ENCODE results near the gene CACNB2.

- TF ChIP-seq ZBTB8A (CRISPR knock-in tag; IDR thresholded peaks at IDR 0.05; ENCODE audit: borderline replicate concordance, low read depth) (no peak), GLI4 (CRISPR knock-in tag; IDR thresholded peaks at IDR 0.05; ENCODE audit: borderline replicate concordance) (no peak), NPAS2 (CRISPR knock-in tag; IDR thresholded peaks at IDR 0.05; ENCODE audit: borderline replicate concordance) (no peak), POLR2AphosphoS5 (IDR thresholded peaks at IDR 0.05; ENCODE audit: low read depth, low read length) (no peak), ZNF549 (CRISPR knock-in tag; IDR thresholded peaks at IDR 0.05) (no peak), FOXM1 (CRISPR knock-in tag; IDR thresholded peaks at IDR 0.05) (no peak), CTCF (CRISPR knock-in tag; IDR thresholded peaks at IDR 0.05) (no peak), ZNF275 (CRISPR knock-in tag; IDR thresholded peaks at IDR 0.05; ENCODE audit: borderline replicate concordance) (no peak), ZNF552 (CRISPR knock-in tag; IDR thresholded peaks at IDR 0.05; ENCODE audit: borderline replicate concordance) (no peak), ZNF775 (CRISPR knock-in tag; IDR thresholded peaks at IDR 0.05; ENCODE audit: borderline replicate concordance) (no peak), CREM (IDR thresholded peaks at IDR 0.05) (no peak), CREM (CRISPR knock-in tag; IDR thresholded peaks at IDR 0.05) (no peak), ZNF891 (CRISPR knock-in tag; IDR thresholded peaks at IDR 0.05) (no peak), SNAPC5 (CRISPR knock-in tag; IDR thresholded peaks at IDR 0.05; ENCODE audit: borderline replicate concordance) (no peak)
These were observed 191.8 kb downstream of the CACNB2 start for GRCh38 chr10:18332048-18332447.
